ENCODE results near the gene DDT.
"Not testable (repeated sequence)": the region's sequence is repeated elsewhere in the genome, so short reads cannot be mapped to it uniquely, and the experiment has no call there.

DDT gene

DNA sequence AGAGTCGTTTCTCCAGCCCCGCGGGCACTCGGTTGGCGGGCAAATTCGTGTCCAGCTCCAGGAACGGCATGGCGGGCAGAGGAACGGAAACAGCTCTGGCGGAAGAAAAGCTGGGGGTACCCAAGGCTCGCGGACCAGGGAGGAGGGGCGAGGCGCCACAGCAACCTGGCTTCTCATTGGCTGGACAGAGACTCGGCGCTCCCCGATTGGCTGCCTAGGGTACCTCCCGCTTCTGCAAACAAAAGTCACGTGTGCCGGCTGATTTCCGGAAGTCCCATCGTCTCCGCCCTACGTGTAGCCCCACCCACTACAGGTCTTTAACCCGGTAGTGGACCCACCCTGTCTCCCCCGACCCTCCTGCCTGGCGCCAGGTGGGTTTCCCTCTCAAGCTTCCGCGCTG is at the start of gene DDT:
Gene DDT (minus strand): TSS at position 97 of the 400 bp plus-strand sequence. CDS start 27 bp downstream, at position 70.
- not testable (repeated sequence) for DNase-seq

DNA sequence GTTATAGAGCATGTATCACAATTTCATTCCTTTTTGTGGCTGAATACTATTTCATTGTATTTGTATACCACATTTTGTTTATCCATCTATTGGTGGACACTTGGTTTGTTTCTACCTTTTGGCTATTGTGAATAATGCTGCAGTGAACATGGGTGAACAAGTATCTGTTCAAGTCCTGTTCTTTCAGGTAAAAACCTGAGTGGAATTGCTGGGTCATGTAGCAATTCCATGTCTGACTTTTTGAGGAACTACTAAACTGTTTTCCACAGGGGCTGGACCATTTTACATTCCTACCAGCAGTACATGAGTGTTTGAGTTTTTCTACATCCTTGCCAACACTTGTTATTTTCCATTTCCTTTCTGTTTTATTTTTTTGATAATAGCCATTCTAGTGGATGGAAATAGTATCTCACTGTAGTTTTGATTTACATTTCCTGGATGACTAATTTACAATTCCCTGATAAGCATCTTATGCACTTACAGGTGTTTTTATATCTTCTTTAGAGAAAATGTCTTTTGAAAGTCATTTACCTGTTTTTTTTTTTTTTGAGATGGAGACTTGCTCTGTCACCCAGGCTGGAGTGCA is 49.1 kb upstream of the DDT start:
- no peak for DNase-seq

DNA sequence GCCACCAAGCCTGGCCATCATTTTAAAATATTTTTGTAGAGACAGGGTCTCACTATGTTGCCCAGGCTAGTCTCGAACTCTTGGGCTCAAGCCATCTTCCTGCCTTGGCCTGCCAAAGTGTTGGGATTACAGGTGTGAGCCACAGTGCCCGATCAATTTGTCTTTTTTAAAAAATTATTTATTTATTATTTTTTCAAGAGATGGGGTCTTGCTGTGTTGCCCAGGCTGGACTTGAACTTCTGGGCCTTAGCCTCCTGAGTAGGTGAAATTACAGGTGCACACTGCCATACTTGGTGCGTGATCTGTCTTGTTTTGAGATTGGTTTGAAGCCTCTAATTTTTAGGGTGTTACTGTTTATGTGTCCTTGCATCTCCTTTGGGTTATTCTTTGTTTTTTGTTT is 47.1 kb upstream of the DDT start:
- no peak for DNase-seq

DNA sequence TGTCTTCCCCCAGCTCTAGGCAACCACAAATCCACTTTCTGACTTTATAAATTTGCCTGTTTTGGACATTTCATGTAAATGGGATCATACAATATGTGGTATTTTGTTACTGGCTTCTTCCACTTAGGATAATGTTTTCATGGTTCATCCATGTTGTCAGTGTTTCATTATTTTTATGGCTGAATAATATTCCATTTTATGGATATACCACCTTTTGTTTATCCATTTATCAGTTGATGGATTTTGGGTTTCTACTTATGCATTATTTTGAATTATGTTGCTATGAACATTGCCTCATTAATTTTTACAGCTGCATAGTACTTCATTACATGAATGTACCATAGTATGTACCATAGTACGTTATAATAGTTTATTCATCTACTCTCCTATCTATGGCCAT is 41.9 kb upstream of the DDT start:
- DNase-seq = no peak

DNA sequence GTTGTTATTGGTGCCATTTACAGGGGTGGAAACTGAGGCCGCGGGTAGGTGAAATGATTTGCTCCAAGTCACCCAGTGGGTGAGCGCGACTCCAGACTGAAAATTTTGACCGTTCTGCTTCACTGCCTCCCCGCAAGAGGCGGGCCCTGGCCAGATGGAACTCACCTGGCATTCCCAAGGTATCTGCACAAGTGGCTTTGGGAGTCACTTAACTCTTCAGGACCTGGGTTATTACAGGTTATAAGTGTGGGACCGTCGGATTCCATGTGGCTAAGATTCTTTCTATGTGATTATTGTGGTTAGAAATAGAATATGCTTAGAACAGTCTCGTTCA is 37.5 kb upstream of the DDT start:
- DNase-seq = no peak

DNA sequence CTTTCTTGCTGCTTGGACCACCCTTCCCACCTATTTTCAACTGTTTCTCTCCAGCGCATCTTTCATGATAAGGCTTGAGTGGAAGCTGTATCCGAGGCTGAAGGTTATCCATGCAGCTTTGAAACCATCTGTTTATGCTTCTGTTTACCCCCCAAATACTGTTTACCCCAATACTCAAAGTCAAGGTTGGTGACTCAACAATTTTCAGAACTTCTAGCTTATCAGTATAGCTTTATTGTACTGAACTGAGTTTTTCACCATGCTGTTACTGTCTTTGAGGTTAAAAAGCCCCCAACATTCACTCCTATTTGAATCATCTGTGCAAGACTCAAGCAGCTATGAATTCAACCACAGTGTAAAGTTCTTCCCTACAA is 35.8 kb upstream of the DDT start:
- DNase-seq = no peak

DNA sequence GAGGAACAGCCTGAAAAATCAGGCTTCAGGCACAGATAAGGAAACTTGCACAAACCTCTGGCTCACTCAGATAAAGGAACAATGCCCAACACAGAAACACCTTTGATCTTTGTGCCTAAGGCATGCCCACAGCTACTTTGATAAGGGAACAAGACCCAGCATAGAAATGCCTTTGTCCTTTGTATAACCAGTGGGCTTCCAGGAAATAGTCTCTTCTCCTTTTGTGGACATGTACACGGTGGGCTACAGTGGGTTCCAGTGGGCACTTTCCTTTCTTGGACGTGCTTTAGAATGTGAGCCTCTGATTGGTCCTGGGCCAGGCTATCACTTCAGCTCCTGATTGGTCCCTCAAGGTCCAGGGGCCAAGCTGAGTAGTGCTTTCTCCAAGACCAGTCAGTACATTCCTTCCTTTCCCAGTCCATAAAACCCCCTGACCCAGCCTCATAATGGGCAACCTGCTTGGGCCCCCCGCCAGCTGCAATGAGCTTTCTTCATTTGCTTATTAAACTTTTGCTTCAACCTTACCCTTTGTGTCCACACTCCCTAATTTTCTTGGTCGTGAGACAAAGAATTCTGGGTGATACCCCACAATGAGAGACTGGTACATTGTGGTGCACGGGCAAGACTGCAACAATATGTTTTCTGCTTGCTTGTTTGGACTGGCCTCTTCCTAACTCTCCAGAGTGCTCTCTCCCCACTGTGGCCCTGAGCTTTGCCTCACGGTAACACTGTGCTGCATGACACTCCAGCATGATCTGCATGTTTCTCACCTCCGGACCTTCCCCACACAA is 35.2 kb upstream of the DDT start:
- DNase-seq = no peak

DNA sequence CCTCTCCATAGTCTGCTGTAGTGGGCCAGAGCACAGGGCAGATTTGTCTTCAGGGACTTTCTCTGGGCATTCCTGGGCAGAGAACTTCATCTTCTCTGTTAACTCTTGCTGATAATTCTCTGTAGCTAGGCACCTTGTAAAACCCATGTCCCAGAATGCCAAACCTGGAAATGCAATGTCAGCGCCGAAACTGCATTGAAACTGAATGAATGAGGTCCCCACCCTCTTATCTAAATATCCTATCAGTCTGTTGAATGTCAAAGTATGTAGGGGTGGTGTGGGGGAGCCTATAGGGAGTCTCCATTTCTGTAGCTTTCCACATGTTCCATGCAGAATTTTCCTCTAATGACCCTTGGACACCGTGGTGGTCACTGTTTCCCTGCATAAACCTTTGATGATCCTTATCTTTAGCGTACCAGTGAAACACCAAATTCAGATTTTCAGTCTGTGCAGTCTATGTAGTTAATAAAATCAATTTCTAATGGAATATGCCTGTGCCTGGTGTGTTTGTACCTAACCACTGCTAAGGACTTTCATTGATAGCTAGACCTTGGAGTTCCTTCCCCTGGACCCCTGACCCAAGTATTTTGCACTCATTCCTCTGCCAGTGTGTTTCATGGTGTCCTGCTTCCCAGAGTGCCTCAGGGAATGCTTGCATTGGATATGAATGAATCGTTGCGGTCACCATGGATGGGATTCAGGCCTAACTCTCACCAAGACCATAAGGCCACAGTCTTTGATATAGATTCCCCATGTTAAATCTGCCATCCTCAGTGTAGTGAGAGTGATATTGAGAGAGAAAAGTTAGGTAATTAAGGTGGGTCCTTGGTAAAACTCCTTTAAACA is 34.4 kb upstream of the DDT start:
- no peak for DNase-seq

DNA sequence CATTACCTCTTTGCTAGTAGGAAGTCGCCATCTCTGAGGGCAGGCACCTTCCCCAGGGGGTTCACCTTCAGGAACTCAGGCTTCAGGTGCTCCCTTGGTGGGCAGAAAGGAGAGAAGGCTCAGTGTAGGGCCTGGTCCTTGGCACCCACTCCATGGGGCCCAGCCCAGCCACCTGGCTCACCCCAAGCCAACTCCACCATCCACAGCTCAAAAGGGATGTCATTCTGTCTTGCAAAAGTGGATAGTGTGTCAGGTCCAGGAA is 33.7 kb upstream of the DDT start:
- DNase-seq = no peak

DNA sequence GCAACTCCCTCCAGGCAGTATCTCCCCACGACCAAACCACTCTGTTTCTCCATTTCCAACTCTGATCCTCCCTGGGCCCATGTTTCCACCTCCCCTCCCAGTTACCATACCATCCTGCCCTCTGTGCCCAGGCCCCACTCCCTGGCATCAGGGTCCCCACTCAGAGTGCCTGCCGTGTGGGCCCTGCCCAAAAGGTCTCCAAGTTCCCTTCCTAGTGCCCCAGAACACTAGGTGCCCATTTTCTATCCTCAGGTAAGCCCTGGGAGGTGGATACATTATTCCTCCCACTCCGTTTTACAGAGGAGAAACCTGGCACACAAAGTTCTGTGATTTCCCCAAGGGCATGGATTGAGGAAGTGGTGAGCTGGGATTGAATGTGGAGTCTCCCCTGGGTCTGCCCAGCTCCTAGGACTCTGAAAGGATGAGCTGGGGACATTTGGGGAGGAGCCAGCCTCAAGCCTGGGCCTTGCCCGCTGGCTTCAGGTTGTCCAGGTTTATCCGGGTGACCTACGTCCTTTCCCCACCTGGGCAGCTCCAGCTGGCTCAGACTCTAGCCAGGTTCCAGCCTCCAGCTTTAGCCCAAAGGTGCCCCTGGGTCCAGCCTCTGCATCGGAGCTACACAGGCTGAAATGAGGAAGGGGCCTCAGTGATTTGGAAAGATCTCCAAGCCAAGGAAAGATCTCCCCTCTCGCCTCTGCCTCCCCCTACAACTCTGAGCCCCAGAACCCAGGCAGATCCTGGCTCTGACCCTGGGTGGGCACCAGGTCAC is 33.2 kb upstream of the DDT start:
- DNase-seq = no peak

DNA sequence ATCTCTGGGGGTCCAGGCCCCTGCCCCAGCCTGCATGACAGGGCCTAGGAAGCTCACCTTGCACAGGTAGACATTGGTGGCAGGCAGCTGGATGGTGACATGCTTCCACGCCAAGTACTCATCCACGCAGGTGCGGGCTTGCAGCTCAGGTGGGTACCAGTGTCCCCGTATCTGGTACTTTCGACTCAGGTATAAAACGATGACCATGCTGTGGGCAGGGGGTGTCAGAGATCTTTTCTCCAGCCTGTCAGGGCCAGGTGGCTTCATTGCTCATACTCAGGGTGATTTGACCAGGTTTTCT is 32.6 kb upstream of the DDT start:
- no peak for DNase-seq

DNA sequence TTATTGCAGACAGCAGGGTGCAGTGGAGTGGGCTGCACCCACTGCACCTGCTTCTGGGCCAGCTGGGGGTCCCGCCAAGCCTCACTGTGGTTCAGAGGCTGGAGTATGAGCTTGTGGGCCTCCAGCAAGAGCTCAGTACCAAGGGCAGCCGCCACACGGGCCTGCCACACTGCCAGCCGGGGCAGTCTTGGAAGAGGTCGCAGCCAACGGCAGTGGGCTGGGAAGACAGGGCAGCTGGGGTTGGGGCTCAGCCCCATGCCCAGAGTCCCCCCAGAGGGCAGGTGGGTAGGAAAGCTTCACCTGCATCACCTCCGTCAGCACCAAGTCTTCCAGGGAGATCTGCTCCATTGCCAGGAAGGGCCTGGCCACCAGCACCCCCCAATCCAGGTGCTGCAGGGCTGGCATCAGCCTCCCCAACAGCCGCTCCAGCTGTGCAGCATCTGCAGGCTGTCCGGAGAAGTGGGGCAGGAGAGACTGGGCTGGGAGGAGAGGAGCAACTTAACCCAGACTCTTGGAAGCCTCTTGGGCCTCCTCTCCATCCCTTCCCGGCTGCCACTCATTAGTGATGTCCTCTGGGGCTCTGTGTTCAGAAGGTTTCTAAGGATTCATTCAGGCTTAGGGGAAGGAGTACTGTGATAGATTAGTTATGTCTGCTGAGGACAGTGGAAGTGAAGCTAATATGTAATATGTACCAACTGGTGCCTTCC is 32.1 kb upstream of the DDT start:
- DNase-seq = no peak

DNA sequence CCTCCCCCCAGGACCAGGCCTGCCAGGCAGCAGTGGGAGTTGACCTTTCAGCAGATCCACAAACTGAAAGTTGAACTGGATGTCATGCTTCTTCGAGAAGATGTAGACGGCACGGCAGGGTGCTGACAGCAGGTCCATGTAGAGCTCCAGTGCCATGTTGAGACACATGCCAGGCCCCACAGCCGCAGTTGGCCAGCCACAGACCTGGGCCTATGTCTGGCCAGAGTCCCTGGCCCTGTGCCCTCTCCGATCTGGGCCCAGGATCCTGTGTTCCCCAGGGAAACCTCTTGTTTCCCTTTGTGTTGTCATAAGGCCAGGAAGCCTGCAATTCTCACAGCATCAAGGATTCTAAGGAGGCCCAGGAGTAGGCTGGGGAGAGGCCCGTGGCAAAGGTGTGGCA is 31.0 kb upstream of the DDT start, which contains the start of gene GSTT4:
Gene GSTT4 (minus strand): TSS at position 253 of the 400 bp plus-strand sequence. CDS start 97 bp downstream, at position 156.
- no peak for DNase-seq

DNA sequence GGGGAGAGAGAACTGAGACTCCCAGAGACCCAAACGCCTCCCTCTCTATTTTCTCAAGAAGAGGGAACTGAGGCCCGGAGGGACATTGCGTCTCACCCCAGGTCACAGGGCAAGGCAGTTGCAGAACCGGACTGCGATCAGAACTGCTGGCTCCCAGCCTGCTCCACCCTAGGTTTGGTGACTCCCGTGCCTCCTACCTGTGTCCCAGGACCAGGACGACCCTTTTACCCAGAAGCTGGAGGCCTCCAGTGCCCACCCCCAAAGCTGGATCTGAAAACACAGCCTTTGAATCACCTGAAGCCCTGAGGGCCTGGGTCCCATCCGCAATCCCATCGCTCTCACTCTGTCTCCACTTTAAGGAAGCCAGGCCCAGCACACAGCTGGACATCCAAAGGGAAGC is 29.6 kb upstream of the DDT start:
- DNase-seq = no peak

DNA sequence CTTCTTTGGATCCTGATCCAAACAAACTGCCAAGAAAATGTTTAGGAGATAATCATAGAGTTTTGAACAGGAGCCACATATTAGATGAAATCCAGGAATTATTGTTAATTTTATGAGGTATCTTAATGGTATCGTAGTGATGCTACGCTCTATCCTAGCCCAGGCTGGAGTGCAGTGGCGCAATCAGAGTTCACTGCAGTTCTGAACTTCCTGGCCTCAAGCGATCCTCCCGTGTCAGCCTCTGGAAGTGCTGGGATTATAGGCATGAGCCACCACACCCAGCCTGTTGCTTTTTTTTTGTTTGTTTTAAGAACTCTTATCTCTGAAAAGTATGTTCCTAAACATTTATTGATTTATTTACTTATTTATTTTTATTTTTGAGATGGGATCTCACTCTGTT is 28.6 kb upstream of the DDT start:
- no peak for DNase-seq

DNA sequence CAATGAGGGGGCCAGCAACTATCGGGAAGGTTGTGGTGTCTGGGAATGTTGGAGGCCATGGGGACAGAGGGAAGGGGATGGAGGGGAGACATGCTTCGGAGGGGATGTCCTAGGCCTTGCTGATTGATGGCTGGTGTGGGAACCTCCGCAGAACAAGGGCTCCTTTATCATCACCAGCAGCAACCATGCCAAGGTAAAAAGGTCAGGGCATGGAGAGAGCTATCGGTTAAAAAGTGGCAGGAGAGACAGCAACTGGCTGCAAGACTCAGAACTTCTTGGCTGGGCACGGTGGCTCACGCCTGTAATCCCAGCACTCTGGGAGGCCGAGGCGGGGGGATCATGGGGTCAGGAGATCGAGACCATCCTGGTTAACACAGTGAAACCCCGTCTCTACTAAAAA is 28.0 kb upstream of the DDT start:
- no peak for DNase-seq

DNA sequence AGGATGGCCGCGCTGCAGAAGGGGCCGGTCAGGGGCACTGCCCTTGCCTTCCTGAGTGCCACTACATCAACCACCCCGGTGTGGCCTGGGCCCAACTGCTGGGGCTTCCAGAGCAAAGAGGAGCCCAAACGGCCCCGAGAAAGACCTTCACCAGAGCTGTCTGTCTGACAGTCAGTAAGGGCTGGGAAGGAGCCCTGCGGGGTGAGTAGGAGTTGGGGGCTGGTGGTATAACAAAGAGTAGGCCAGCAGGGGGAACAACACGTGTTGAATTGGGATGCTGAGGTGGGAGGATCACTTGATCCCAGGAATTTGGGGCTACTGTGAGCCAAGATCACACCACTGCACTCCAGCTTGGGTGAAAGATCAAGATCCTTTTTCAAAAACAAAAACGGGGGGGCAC is 27.1 kb upstream of the DDT start:
- no peak for DNase-seq

DNA sequence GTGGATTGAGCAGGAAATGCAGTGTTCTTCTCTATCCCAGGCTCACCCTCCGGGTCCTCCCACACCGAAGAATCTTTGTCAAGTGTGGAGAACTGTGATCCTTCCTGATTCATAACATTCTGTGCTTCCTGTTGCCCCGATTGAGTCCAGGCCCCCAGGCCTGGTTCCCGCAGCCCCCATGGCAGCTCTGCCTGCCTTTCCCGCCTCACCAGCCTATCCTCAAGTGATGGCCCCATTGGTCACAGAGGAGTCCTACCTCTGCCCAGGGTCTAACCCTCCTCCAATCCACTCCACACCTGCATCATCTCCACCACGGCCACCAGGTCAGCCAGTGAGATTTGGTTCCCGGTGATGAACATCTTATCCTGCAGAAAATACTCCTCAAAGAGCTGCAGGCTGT is 25.5 kb upstream of the DDT start:
- not testable (repeated sequence) for DNase-seq

DNA sequence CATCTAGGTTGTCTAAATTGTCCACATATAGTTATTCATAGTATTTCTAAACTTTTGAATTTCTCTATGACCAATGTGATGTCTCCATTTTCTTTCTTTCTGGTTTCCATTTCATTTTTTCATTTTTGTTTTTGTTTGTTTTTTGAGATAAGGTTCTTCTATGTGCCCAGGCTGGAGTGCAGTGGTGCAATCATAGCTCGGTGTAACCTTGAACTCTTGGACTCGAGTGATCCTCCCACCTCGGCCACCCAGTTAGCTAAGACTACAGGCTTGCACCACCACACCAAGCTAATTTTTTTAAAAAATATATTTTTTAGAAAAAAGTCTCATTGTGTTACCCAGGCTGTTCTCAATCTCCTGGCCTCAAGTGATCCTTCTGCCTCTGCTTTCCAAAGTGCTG is 22.9 kb upstream of the DDT start:
- no peak for DNase-seq

DNA sequence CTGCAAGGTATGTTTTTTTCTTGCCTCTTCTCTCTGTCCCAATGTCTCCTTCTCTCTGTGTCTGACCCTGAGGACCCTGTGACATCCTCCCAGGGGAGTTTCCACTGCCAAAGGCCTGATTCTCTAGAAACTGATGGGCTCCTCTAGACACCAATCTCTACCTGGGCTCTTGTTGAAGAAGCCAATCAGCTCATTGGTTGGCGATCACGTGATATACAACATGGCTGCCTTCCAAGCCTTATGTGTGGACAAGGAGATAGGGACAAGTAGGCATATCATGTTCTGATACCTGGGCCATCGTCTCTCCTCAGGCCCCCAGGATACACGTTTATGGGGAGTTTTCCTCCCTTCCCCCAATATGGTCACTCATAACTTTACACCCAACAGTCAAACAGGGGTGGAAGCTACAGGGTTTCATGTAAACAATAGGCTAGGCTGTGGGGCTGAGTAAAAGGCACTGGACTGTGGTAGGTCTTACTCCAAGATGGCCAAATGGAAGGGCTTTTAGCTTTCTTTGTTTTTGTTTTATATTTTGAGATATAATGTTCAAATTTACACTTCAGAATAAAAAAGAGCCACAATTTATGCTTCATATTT is 19.4 kb upstream of the DDT start:
- DNase-seq = not testable (repeated sequence)

DNA sequence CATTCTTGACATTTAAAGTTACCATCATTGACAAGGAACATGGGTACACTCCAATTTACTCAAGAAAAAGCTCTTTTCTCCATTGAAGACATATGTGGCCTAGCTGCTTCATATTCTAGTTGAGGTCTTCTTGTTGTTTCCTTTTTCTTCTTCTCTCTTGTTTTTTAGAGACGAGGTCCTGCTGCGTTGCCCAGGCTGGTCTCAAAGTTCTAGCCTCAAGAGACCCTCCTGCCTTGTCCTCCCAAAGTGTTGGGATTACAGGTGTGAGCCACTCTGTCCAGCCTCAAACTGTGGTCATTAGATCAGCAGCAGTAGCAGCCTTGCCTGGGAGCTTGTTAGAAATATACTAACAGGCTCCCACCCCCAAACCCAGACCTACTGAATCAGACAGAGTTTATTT is 18.8 kb upstream of the DDT start:
- DNase-seq = not testable (repeated sequence)

DNA sequence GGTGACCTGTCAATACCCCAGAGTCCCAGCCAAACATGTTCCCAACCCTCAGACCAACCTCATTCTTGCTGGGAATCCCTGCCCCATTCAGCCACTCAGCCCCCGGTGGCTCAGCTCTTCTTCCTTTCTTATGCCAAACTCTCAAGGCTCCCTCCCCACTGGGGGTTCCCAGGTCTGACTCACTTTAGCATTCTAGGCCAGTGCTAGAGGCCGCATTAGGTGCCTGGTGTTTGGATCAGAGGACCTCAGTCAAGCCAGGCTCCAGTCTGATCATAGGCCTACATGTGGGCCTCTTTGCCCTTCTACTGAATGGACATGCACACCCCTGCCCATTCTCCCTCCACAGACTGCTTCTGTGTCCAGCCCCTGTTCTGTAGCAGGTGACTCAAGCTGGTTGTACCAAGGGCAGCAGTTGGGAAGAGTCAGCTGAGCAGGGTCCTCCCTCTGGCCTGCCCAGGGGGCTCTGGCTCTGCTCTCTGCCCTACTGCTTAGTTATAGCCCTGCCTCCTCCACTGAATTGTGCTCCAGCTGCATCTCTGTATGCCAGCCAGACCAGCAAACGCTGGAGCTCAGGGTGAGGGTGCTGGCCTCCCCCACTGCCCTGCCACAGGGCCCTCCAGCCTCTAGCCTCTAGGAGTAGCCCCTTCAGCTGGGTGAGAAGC is 15.5 kb upstream of the DDT start:
- not testable (repeated sequence) for DNase-seq
